Activated CD8-positive, alpha-beta T cell treated with anti-CD3 and anti-CD28 coated beads for 36 hours (primary cell): ENCODE results near the gene TGFBR2. TPM values are rescaled to one million over a fixed set of nuclear protein-coding genes. Genes with fewer than 3 reads are reported as not detected.

ENCODE experiments used
- ATAC-seq: fragments of 200-7000 bp; cut with Tn5 transposase; one replicate; pipeline ENCODE4 v1.10.0; 2021; ENCODE audit warnings: mild to moderate bottlenecking, moderate library complexity
- CTCF ChIA-PET: fragments of 350-600 bp; sonication (Branson Sonifier 250); formaldehyde crosslinking; loops from one replicate; lab custom pipeline; 2021; ENCODE audit warnings: antibody characterized with exemption; lab: Charles Lee
- POLR2A ChIA-PET: fragments of 350-600 bp; sonication (Branson Sonifier 250); formaldehyde crosslinking; loops from one replicate; lab custom pipeline; 2021; ENCODE audit warnings: antibody characterized with exemption; lab: Charles Lee
- DNase-seq: peaks from one replicate; pipeline ENCODE4 v3.0.0-alpha.2; 2020
- H3K27ac Mint-ChIP-seq: one replicate; pipeline ENCODE4 v1.8.0; 2021; ENCODE audit warnings: mild to moderate bottlenecking, mixed read lengths
- H3K27me3 Mint-ChIP-seq: one replicate; pipeline ENCODE4 v1.8.0; 2021; ENCODE audit warnings: mixed read lengths
- H3K36me3 Mint-ChIP-seq: one replicate; pipeline ENCODE4 v1.8.0; 2021; ENCODE audit warnings: low read depth, mixed read lengths
- H3K4me1 Mint-ChIP-seq: one replicate; pipeline ENCODE4 v1.8.0; 2021; ENCODE audit warnings: low read depth, mixed read lengths
- H3K4me3 Mint-ChIP-seq: one replicate; pipeline ENCODE4 v1.8.0; 2021; ENCODE audit warnings: mild to moderate bottlenecking, moderate library complexity, mixed read lengths
- H3K9me3 Mint-ChIP-seq: one replicate; pipeline ENCODE4 v1.8.0; 2021; ENCODE audit warnings: mixed read lengths
- CTCF ChIP-seq: fragments of 200-600 bp; IDR thresholded peaks from one replicate; pipeline ENCODE4 v1.8.0; 2022; ENCODE audit warnings: antibody characterized with exemption, mild to moderate bottlenecking
- intact Hi-C: fragments of 100-400 bp; cut with micrococcal nuclease; formaldehyde crosslinking; loops from one replicate; pipeline ENCODE4 v1.10.0; 2022
- total RNA-seq, 2 experiments: library from RNA; stranded (reverse); gene quantifications; one replicate each; pipeline ENCODE4 v1.2.3, GENCODE V29; 2021

TGFBR2 gene
- total RNA-seq, 2 experiments from 2014 or later: 49.1 to 50.0 TPM

- H3K27ac Mint-ChIP-seq: peak overlapping the region; percentile 98
- CTCF ChIA-PET: interaction anchor here (1.0 to 2.7 kb wide), 3 partner anchors 13 to 42 kb away, joined by 3 to 15 read pairs (median 15); partner anchors contain the start of gene TGFBR2
- H3K9me3 Mint-ChIP-seq: no peaks in the 10 kb centered on the region
- peak overlapping the region; percentile 69 for H3K4me3 Mint-ChIP-seq
- peaks cover 84% of the 10 kb centered on the region for H3K36me3 Mint-ChIP-seq
- peaks cover 86% of the 10 kb centered on the region for H3K4me1 Mint-ChIP-seq
- ATAC-seq (peak; percentile 68), DNase-seq (peak; percentile 81)
- POLR2A ChIA-PET: interaction anchor here (1.2 to 6.7 kb wide), 11 partner anchors 9 to 64 kb away, joined by 3 to 107 read pairs (median 12); partner anchors contain the start of gene TGFBR2
- H3K27me3 Mint-ChIP-seq: no peaks in the 10 kb centered on the region
- no peak for TF ChIP-seq CTCF
- intact Hi-C loops: loop anchor here (2.0 kb wide), 2 partner anchors 20 to 38 kb away; no protein-coding TSS in a partner anchor
Observed at GRCh38 chr3:30620402-30621360, 14.3 kb downstream of the TGFBR2 start.

GRCh38 chr3:30621576-30621975, 15.2 kb downstream of the TGFBR2 start:
- H3K4me3 Mint-ChIP-seq: peak overlapping the region; percentile 63
- peaks cover 86% of the 10 kb centered on the region for H3K36me3 Mint-ChIP-seq
- no peak for DNase-seq
- ChIA-PET POLR2A (interaction anchor here (1.0 to 6.7 kb wide), 7 partner anchors 10 to 35 kb away, joined by 4 to 107 read pairs (median 35); partner anchors contain the start of gene TGFBR2), CTCF (interaction anchor here (2.5 kb wide), 1 partner anchor 14 kb away, joined by 15 read pairs; the partner anchor contains the start of gene TGFBR2)
- H3K9me3 Mint-ChIP-seq: no peaks in the 10 kb centered on the region
- no peak for TF ChIP-seq CTCF
- ATAC-seq: no peak
- peaks cover 87% of the 10 kb centered on the region for H3K4me1 Mint-ChIP-seq
- no peaks in the 10 kb centered on the region for H3K27me3 Mint-ChIP-seq
- peak overlapping the region; percentile 98 for H3K27ac Mint-ChIP-seq
- intact Hi-C loops: loop anchor here (2.0 kb wide), 2 partner anchors 19 to 37 kb away; no protein-coding TSS in a partner anchor

- Mint-ChIP-seq H3K9me3 (no peaks in the 10 kb centered on the region), H3K36me3 (peaks cover 83% of the 10 kb centered on the region)
- intact Hi-C loops: no loop called here
Observed at GRCh38 chr3:30622047-30622545, 15.7 kb downstream of the TGFBR2 start.

GRCh38 chr3:30622790-30623189, 16.4 kb downstream of the TGFBR2 start:
- POLR2A ChIA-PET: interaction anchor here (0.8 to 5.7 kb wide), 12 partner anchors 9 to 70 kb away, joined by 3 to 35 read pairs (median 5); partner anchors contain the start of gene TGFBR2
- Mint-ChIP-seq H3K9me3 (no peaks in the 10 kb centered on the region), H3K27me3 (no peaks in the 10 kb centered on the region), H3K4me3 (peak overlapping the region; percentile 63), H3K4me1 (peaks cover 88% of the 10 kb centered on the region), H3K36me3 (peaks cover 78% of the 10 kb centered on the region), H3K27ac (peak overlapping the region; percentile 98)
- CTCF ChIA-PET: interaction anchor here (1.1 to 2.9 kb wide), 6 partner anchors 9 to 274 kb away, joined by 3 to 8 read pairs (median 4); partner anchors contain the start of gene TGFBR2
- intact Hi-C loops: no loop called here
- DNase-seq (no peak), ATAC-seq (no peak)
- TF ChIP-seq CTCF: no peak

More at GRCh38 chr3:30622047-30622545, 15.7 kb downstream of the TGFBR2 start:
- Mint-ChIP-seq H3K27me3 (no peaks in the 10 kb centered on the region), H3K4me1 (peaks cover 87% of the 10 kb centered on the region), H3K27ac (peak overlapping the region; percentile 98), H3K4me3 (peak overlapping the region; percentile 63)
- ATAC-seq: no peak
- TF ChIP-seq CTCF: no peak
- ChIA-PET POLR2A (interaction anchor here (1.0 to 5.7 kb wide), 10 partner anchors 9 to 71 kb away, joined by 3 to 35 read pairs (median 6); partner anchors contain the start of gene TGFBR2), CTCF (interaction anchor here (1.1 to 2.9 kb wide), 4 partner anchors 9 to 37 kb away, joined by 3 to 8 read pairs (median 4); no protein-coding TSS in a partner anchor)
- DNase-seq: no peak
